Activated T-cell treated with anti-CD3 and anti-CD28 coated beads for 24 hours (primary cell): ENCODE measurements around the gene MRPL14.

ENCODE experiments used
- DNase-seq: peaks from one replicate; pipeline ENCODE4 v3.0.0-alpha.2; 2020; ENCODE audit warnings: low read depth

The MRPL14 gene

GRCh38 chr6:44064948-44065272 lies 62.3 kb downstream of the MRPL14 start:
- DNase-seq = no peak

GRCh38 chr6:44064089-44064947 lies 62.9 kb downstream of the MRPL14 start:
- no peak for DNase-seq

- no peak for DNase-seq
Observed at GRCh38 chr6:44063561-44064059, 63.6 kb downstream of the MRPL14 start.
